Spleen (tissue), 7 donors: ENCODE measurements around the gene FGF18.
"Not testable (repeated sequence)": the region's sequence is repeated elsewhere in the genome, so short reads cannot be mapped to it uniquely, and the experiment has no call there.

Source experiments
- POLR2AphosphoS5 ChIP-seq, 3 donors: sonication (generic); formaldehyde crosslinking; IDR thresholded peaks; one replicate each; pipeline ENCODE4 v1.5.1; 2017; ENCODE audit warnings: antibody characterized with exemption in 3 of 3
- TF ChIP-seq, protein P1 (sequence below), 11 experiments: fragments of 200-600 bp in 7 of 11; fragments of 450-650 bp in 4 of 11; sonication (generic) in 4 of 11; IDR thresholded peaks in 8 of 11; conservative IDR thresholded peaks in 3 of 11; 1 replicate in 7 of 11; 2 replicates in 4 of 11; pipeline versions ENCODE4 v1.4.0 to v1.8.0; 2016 to 2021; ENCODE audit warnings: antibody characterized with exemption in 11 of 11, inconsistent platforms in 4 of 11, mild to moderate bottlenecking in 1 of 11
- donor health status: DM: no; HTN: no; CAD: no; lungs with moderate emphysema.
- donor health status: DM: no; HTN: no; CAD: no.
- donor health status: DM: no; HTN: no; CAD: no.

- TF ChIP-seq, protein P1, sequence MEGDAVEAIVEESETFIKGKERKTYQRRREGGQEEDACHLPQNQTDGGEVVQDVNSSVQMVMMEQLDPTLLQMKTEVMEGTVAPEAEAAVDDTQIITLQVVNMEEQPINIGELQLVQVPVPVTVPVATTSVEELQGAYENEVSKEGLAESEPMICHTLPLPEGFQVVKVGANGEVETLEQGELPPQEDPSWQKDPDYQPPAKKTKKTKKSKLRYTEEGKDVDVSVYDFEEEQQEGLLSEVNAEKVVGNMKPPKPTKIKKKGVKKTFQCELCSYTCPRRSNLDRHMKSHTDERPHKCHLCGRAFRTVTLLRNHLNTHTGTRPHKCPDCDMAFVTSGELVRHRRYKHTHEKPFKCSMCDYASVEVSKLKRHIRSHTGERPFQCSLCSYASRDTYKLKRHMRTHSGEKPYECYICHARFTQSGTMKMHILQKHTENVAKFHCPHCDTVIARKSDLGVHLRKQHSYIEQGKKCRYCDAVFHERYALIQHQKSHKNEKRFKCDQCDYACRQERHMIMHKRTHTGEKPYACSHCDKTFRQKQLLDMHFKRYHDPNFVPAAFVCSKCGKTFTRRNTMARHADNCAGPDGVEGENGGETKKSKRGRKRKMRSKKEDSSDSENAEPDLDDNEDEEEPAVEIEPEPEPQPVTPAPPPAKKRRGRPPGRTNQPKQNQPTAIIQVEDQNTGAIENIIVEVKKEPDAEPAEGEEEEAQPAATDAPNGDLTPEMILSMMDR (IDR thresholded peaks at IDR 0.05 in 8 of 11, conservative IDR thresholded peaks at IDR 0.05 in 3 of 11): not testable (repeated sequence)
- TF ChIP-seq POLR2AphosphoS5 (IDR thresholded peaks at IDR 0.05): not testable (repeated sequence)
These were observed 5.5 kb upstream of the FGF18 start for GRCh38 chr5:171413993-171414392.
